Mesenteric fat pad (tissue), 1 donor: Measurements from ENCODE around the gene DNAJC9. TPM values are rescaled to one million over a fixed set of nuclear protein-coding genes. Genes with fewer than 3 reads are reported as not detected.

Experiments used
- DNase-seq: peaks from one replicate; pipeline ENCODE4 v3.0.0-alpha.2; 2020; ENCODE audit warnings: low spot score
- total RNA-seq: library from RNA; stranded (reverse); fragmentation: NEBNext Ultra II Directional; extraction: Animal tissue kit (Norgen Biotek cat#: 25700); gene quantifications from one replicate; pipeline ENCODE4 v1.2.1, GENCODE V29; 2021
- donor health status: DM: yes; HTN: yes; CAD: no.

Gene DNAJC9
- total RNA-seq, 1 donor from 2014 or later, result 6.5 TPM

GRCh38 chr10:73239908-73240307 lies 7.1 kb downstream of the DNAJC9 start:
- DNase-seq, result no peak

- no peak for DNase-seq
Observed at GRCh38 chr10:73238990-73239566, 8.0 kb downstream of the DNAJC9 start.

GRCh38 chr10:73234695-73235094 lies 12.4 kb downstream of the DNAJC9 start:
- no peak for DNase-seq

GRCh38 chr10:73233883-73234282 lies 13.2 kb downstream of the DNAJC9 start:
- DNase-seq, result no peak

- DNase-seq, result no peak
Observed at GRCh38 chr10:73232887-73233286, 14.2 kb downstream of the DNAJC9 start.

GRCh38 chr10:73229567-73229966 lies 17.5 kb downstream of the DNAJC9 start:
- no peak for DNase-seq

- DNase-seq, result no peak
Observed at GRCh38 chr10:73228247-73228646, 18.8 kb downstream of the DNAJC9 start.

- no peak for DNase-seq
Observed at GRCh38 chr10:73226663-73227062, 20.4 kb downstream of the DNAJC9 start.

GRCh38 chr10:73225518-73225917 lies 21.5 kb downstream of the DNAJC9 start:
- DNase-seq, result no peak

- no peak for DNase-seq
Observed at GRCh38 chr10:73220989-73221388, 26.1 kb downstream of the DNAJC9 start.

GRCh38 chr10:73219384-73219783 lies 27.7 kb downstream of the DNAJC9 start:
- no peak for DNase-seq

GRCh38 chr10:73218431-73219191 lies 28.4 kb downstream of the DNAJC9 start:
- no peak for DNase-seq

GRCh38 chr10:73217628-73218027 lies 29.4 kb downstream of the DNAJC9 start:
- DNase-seq, result no peak

GRCh38 chr10:73215749-73216148 lies 31.3 kb downstream of the DNAJC9 start:
- DNase-seq, result no peak

- DNase-seq, result no peak
Observed at GRCh38 chr10:73211106-73211811, 35.8 kb downstream of the DNAJC9 start.

- no peak for DNase-seq
Observed at GRCh38 chr10:73210395-73211105, 36.5 kb downstream of the DNAJC9 start.

- no peak for DNase-seq
Observed at GRCh38 chr10:73209705-73210104, 37.4 kb downstream of the DNAJC9 start.

GRCh38 chr10:73207883-73208282 lies 39.2 kb downstream of the DNAJC9 start:
- no peak for DNase-seq

GRCh38 chr10:73206385-73206784 lies 40.7 kb downstream of the DNAJC9 start:
- DNase-seq, result no peak

GRCh38 chr10:73205890-73206289 lies 41.2 kb downstream of the DNAJC9 start:
- no peak for DNase-seq

- no peak for DNase-seq
Observed at GRCh38 chr10:73205081-73205480, 42.0 kb downstream of the DNAJC9 start.
